Measurements from ENCODE around the gene MAVS.
A peak's percentile ranks its signal among the peaks of the same experiment; 100 is the strongest.
"Not testable (repeated sequence)": the region's sequence is repeated elsewhere in the genome, so short reads cannot be mapped to it uniquely, and the experiment has no call there.

The MAVS gene

DNA sequence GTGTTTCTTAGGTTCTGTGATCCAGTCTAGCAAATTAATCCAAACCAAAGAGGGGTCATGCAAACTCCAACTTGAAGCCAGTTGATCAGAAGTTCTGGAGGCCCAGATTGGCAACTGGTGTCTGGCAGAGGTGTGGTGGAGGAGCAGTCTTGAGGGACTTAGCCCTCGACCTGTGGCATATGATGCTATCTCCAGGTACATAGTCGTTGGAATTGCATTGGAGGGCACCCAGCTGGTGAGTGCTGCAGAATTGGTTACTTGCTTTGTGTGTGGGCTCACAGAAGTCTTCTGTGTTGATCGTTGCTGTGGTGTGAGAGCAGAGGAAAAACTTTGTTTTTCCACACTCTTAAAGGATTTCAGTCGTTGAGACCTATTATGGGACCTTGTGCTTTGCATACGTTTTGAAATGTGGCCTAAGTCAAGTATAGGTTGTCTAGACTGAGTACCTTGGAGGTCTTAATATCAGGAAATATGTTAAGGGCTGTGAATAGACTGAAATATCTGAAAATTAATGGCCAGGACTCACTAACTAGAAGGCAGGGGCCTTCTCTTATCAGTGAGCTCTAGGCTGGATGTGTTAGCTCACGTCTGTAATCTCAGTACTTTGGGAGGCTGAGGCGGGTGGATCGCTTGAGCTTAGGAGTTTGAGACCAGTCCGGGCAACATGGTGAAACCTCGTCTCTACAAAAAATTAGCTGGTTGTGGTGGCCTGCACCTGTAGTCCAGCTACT lies 50.4 kb downstream of the MAVS start:
- intact Hi-C loops (cut with DNase I): loop anchor here (10.0 kb wide), 1 partner anchor 178 kb away; no protein-coding TSS in a partner anchor
- peak in 1 of 42 donors; percentile 16 for DNase-seq

DNA sequence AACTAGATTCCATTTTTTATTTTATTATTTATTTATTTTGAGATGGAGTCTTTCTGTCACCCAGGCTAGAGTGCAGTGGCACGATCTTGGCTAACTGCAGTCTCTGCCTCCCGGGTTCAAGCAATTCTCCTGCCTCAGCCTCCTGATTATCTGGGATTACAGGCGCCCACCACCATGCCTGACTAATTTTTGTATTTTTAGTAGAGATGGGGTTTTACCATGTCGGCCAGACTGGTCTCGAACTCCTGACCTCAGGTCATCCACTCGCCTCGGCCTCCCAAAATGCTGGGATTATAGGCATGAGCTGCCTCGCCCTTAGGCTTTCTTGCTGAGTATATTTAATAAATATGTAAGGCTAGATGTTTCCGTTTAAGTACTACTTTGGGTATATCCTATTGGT lies 51.5 kb downstream of the MAVS start:
- DNase-seq: not testable (repeated sequence)
- intact Hi-C loops (cut with DNase I): loop anchor here (10.0 kb wide), 1 partner anchor 177 kb away; no protein-coding TSS in a partner anchor

DNA sequence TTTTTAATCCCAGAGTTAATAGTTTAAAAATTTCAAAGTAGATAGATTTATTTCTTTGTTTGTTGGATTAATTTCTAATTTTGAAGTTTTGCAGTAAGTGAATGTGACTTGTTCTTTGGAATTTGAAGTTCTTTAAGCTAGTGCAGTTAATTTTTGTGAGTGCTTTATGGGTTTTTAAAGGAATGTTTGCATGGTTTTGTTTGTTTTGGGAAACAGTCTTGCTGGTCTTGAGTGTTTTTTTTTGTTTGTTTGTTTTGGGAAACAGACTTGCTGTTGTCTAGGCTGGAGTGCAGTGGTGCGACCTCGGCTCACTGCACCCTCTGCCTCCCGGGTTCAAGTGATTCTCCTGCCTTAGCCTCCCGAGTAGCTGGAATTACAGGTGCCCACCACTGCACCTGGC lies 52.0 kb downstream of the MAVS start:
- no peak for DNase-seq
- intact Hi-C loops (cut with DNase I): loop anchor here (10.0 kb wide), 1 partner anchor 176 kb away; no protein-coding TSS in a partner anchor

DNA sequence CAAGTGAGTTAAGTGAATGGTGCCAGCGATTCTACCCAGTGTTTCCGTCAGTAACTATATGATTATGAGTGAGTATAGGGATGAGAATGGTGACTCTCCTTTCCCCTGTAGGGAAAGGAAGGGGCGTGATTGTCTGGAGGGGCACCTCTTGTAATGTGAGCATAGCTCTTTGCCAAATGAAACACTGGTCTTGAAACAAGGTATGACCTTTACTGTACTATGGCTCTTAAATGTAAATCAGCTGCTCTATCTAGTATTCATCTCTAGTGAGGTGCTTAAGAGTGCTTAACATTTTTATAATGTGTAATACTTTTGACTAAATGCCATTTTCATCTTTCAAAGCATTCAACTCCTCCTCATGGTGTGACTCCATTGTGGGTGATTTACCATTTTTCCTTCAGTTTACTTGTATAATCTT lies 53.6 kb downstream of the MAVS start:
- DNase-seq: no peak
- intact Hi-C loops (cut with DNase I): no loop called here

DNA sequence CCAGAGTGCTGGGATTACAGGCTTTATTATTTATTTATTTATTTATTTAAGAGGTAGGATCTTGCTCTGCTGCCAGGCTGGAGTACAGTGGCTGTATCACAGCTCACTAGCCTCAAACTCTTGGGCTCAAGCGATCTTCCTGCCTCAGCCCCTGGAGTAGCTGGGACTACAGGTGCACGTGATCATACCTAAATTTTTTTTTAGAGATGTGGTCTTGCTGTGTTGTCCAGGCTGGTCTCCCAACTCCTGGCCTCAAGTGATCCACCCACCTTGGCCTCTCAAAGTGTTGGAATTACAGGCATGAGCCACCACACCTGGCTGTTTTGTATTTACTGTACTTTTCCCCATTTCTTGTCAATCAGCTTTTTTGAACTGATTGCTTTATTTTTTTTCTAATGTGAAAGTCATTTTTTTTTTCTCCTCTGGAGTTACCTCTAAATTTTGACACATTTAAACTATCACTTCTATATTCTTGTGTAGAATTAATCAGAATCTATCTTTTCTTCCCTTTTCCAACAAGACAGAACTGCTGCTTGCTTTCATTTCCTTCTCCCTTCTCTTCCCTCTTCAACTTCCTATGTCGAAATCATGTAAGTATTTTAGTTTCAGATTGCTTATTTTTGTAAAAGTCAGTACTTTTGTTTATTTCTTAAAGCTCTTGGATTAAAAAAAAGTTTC lies 54.5 kb downstream of the MAVS start:
- DNase-seq: no peak
- intact Hi-C loops (cut with DNase I): no loop called here

DNA sequence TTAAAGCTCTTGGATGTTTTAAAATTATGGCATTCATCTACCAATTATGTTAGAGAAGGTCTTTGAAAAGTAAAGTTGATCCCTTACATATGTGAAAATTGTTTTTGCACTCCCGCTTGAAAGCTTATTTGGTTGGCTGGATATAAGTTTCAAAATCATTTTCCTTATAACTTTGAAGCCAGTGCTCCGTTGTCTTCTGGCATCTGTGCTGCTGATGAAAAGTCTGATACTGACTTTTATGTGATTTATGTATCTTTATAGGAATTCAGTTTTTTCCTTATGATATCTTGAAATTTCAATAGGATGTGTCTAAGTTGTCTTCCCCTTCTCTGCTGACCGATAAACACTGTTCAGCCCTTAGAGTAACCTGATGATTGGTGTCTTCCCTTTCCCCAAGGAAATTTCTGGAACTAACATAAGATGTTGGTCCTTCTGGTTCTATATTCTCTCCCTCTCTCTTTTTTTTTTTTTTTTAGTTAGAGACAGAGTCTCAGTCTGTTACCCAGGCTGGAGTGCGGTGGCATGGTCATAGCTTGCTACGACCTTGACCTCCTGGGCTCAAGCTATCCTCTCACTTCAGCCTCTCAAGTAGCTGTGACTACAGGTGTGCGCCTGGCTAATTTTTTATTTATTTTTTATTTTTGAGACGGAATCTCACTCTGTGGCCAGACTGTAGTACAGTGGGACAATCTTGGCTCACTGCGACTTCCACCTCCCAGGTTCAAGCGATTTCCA lies 55.2 kb downstream of the MAVS start:
- intact Hi-C loops (cut with DNase I): no loop called here
- DNase-seq: no peak

DNA sequence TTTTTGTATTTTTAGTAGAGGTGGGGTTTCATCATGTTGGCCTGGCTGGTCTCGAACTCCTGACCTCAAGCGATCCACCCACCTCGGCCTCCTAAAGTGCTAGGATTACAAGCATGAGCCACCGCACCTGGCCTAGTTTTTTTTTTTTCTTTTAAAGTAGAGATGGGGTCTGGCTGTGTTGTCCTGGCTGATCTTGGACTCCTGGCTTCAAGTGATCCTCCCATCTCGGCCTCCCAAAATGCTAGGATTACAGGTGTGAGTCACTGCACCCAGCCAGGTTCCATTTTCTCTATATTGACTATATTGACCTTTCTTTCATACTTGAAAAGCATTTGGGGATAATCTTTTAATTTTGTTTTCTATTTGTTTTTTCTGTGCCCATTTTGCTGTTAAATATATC lies 55.8 kb downstream of the MAVS start:
- intact Hi-C loops (cut with DNase I): no loop called here
- no peak for DNase-seq

DNA sequence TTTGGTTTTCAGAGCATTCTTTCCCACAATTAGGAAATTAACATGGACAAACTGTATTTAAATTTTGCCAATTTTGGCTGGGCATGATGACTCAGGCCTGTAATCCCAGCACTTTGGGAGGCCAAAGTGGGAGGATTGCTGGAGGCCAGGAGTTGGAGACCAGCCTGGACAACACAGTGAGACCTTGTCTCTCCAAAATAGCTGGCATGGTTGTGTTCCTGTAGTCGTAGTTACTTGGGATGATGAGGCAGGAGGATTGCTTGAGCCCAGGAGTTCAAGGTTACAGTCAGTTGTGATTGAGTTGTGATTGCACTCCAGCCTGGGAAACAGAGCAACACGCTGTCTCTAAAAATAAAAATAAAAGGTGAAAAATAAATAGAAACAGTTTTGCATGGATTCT lies 57.6 kb downstream of the MAVS start:
- intact Hi-C loops (cut with DNase I): no loop called here
- DNase-seq: no peak

DNA sequence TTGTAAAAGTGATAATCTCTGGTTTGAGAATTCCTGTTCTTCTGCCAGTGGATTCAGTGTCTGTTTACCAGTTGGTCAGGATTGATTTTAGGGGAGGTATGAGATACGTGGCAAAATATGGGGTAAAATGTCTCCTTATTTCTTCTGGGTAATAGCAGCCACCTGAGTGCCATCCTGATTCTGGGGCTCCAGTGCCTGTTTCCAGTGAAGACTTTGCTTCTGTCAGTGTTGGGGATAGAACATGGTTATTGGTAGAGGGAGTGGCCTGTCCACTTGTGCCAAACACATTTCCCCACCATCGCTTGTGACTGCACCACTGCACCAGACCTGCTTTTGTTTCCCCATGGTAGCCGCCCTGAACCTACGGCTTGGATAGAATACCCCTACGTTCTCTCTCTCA lies 58.2 kb downstream of the MAVS start:
- intact Hi-C loops (cut with DNase I): no loop called here
- no peak for DNase-seq

DNA sequence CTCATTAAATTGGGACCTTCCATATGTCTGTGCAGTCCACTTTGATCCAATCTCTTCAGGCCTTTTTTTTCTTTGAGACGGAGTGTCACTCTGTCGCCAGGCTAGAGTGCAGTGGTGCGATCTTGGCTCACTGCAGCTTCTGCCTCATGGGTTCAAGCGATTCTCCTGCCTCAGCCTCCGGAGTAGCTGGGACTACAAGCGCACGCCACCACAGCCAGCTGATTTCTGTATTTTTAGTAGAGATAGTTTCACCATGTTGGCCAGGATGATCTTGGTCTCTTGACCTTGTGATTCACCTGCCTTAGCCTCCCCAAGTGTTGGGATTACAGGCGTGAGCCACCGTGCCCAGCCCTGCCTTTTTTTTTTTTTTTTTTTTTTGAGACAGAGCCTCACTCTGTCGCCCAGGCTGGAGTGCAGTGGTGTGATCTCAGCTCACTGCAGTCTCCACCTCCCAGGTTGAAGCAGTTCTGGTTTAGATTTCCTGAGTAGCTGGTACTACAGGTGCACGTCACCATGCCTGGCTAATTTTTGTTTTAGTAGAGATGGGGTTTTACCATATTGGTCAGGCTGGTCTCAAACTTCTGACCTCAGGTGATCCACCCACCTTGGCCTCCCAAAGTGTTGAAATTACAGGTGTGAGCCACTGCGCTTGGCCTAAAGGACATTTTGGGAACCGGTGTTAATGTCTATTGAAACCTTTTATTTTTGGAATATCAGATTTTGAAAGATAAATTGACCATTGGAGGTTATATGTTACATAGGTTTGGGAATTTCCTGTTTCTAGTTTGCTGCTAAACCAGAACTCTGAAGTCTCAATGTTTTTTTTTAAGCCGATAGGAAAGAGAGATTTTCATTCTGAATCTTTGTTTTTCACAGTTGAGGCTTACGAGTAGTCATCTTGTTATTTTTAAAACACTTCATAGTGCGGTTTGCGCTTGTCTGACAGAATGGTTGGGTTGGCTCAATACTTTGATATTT lies 60.4 kb downstream of the MAVS start:
- intact Hi-C loops (cut with DNase I); DNase-seq: not testable (repeated sequence)

DNA sequence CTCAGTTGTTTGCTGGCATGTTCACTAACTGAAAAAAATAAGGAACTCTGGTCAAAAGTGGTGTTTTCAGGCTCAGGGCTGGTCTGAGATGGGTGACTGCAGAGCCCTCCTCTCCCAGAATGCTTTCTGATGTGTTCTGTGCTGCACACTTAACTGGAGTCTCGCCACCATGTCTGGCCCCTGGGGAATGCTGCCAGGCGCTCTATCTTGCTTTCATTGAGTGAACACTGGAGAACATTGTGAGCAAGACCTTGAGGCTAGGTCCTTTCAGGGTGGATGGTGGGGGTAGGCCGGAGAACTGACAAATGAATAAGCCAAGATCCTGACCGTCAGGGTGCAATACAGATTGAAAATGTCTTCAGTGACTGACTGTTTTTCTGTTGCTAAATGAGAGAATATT lies 62.0 kb downstream of the MAVS start:
- intact Hi-C loops (cut with DNase I): no loop called here
- peak in 8 of 42 donors; percentile 28 to 70 (median 50) for DNase-seq

DNA sequence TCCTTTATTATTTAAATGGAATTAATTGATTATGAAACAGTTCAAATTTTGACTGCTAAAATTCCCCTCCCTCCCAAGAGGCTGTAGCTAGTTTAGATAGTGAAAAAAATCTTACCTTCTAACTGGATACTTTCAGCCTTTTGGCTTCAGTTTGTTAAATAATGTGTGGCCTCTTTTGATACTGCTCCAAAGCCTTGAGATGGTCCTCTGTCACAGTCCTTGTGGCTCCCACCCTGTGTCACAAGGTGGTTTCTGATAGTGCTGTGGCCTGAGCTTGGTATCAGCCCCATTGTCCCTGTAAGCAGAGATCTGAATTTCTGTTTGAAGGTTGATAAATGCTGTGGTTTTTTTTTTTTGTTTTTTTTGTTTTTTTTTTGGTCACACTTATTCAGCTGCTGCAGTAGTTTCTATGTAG lies 63.3 kb downstream of the MAVS start:
- intact Hi-C loops (cut with DNase I): no loop called here
- no peak for DNase-seq

DNA sequence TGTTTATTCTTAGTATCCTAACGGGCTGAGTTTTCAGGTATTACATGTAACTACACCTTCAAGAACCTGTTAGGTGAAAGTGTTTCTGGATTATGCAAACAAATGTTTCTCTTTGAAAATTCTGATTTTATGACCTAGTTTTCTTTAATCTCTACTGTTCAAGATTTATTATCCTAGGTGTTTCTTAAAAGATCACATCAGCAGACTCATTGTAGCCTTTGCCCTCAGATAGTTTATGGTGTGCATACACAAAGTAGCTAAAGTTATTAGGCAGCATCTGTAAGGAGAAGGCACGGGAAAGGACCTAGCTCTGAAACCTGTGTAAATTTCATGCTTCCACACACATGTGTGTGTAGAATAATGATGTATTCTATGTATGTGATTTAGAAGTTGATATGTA lies 64.2 kb downstream of the MAVS start:
- no peak for DNase-seq
- intact Hi-C loops (cut with DNase I): no loop called here

DNA sequence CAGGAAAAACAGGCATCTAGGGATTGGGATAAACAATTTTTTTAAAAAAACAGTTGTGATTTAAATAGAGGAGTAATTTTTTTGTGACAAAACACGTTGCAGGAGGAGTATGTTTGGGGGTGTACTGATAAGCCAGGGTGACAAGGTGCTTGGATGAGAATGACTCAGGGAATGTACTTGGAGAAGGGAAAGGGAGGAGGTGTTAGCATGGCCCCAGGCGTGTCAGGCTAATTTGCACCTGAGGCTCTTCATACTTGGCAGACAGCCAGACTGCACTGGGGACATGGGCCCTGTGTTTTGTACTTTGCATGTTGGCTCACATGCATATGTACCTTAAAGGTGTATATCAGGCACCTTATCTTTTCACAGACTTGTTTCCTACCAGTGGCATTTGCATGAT lies 65.3 kb downstream of the MAVS start:
- intact Hi-C loops (cut with DNase I): no loop called here

DNA sequence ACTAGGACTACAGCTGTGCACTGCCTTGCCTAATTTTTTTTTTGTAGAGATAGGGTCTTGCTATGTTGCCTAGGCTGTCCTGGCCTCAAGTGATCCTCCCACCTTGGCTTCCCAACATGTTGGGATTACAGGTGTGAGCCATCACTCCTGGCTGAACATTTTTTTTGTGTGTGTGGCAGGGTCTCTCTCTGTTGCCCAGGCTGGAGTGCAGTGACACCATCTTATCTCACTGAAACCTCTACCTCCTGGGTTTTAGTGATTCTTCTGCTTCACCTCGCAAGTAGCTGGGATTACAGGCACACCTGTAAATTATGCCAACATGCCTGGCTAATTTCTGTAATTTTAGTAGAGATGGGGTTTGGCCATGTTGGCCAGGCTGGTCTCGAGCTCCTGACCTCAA lies 67.8 kb downstream of the MAVS start:
- intact Hi-C loops (cut with DNase I): no loop called here
- no peak for DNase-seq

More for the DNA sequence above, 65.3 kb downstream of the MAVS start:
- DNase-seq: peak in 26 of 42 donors; percentile 38 to 85 (median 58)

DNA sequence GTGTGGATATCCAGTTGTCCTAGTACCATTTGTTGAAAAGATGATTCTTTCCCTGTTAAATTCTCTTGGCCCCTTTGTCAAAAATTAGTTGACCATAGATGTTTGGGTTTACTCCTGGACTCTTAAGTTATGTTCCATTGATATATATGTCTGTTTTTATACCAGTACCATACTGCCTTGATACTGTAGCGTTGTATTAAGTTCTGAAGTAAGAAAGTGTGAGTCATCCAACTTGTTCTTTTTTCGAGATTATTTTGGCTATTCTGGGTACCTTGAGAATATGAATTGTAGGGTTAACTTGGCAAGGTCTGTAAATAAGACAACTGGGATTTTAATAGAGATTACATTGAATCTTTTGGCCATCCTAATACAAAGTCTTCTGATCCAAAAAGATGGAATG lies 69.1 kb downstream of the MAVS start:
- DNase-seq: no peak
- intact Hi-C loops (cut with DNase I): no loop called here

DNA sequence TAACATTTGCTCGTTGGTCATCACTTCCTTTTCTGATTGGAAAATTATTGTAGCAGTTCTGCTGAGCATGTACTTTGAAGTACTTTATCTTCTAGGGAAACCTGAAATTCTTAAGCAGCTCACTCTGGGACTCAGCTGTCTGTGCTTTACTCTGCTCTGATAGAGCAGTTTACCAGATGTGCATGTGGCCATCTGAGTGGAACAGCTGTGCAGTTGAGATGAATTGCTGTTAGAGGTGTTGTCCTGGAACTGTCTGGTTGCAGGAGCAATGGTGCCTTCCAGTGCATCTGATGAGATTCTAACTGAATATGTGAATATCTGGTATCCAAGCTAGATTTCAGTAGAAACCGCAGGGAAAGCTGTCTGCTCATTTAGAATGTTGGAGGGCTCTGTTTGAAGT lies 69.7 kb downstream of the MAVS start:
- DNase-seq: no peak
- intact Hi-C loops (cut with DNase I): no loop called here

DNA sequence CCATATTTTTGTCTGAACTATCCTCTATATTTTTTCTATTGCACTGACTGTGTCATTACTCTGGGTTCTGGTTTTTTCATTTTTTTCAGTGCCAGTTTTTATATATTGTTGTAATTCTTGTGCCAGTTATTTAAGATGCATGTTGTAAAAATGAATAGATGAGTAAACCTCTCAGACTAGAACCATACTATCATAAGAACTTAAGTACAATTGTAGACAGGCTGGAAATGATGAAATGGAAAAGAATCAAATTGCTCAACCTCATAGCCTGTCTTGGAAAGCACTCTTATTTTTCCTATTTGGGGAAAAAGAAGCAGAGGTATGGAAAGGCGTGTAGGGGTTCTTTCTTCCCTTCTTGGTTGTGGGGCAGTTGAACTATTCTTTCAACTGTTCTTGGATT lies 72.7 kb downstream of the MAVS start:
- intact Hi-C loops (cut with DNase I): no loop called here
- DNase-seq: no peak

Measured in head of caudate nucleus (tissue), 42 donors.